Suprapubic skin (tissue), 3 donors: ENCODE data around the gene PMEPA1.

Source experiments
- POLR2A ChIP-seq, 2 donors: fragments of 450-650 bp; IDR thresholded peaks; one replicate each; pipeline ENCODE4 v1.6.1; 2017; ENCODE audit warnings: antibody characterized with exemption in 2 of 2, mild to moderate bottlenecking in 2 of 2, moderate library complexity in 2 of 2
- TF ChIP-seq, protein P1 (sequence below), 2 donors: fragments of 200-600 bp in 1 of 2; fragments of 450-650 bp in 1 of 2; sonication (generic) in 1 of 2; IDR thresholded peaks; one replicate each; pipeline ENCODE4 v1.5.1; 2016 to 2019; ENCODE audit warnings: antibody characterized with exemption in 2 of 2, mild to moderate bottlenecking in 1 of 2, moderate library complexity in 1 of 2

DNA sequence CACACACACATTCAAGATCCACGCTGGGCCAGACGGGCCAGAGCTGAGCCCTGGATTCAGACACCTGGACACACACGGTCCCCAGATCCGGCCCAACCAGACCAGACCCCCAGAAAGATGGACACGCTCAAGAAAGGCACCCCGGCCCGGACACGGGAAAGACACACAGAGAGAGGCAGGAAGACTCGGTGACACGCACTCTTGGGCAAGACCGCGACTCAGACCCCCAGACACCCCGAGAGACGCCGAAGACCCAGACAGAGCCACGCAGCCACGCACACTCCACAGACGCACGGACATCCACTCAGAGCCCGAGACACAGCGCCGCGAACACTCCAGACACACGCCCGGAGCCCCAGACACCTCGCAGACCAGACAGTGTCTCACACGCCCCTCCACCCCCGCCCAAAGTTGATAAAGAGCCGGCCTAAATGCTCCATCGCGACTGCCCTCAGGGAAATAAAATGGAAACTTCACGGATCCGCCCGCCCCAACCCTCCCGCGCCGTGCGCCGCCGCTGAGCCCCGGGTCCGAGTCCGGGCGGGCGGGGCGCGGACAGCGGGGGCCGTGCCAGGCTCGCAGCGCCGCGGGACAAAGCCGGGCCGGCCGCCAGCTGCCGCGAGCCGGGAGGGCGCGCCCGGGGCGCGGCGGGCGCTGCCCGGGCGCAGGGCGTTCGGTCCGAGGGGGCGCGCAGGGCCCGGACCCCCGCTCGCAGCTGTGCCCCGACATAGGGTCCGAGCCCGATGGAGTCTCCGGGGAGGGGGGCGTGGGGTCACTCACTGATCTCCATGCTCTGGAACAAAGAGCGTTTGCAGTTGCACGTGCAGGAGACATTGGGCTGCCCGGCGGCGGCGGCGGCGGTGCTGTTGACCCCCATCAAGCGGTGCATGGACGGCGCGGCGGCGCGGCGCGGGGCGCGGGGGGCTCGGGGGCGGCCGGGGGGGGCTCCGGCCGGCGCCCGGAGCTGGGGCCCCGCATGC is 831 bp downstream of the PMEPA1 start:
- TF ChIP-seq, protein P1, sequence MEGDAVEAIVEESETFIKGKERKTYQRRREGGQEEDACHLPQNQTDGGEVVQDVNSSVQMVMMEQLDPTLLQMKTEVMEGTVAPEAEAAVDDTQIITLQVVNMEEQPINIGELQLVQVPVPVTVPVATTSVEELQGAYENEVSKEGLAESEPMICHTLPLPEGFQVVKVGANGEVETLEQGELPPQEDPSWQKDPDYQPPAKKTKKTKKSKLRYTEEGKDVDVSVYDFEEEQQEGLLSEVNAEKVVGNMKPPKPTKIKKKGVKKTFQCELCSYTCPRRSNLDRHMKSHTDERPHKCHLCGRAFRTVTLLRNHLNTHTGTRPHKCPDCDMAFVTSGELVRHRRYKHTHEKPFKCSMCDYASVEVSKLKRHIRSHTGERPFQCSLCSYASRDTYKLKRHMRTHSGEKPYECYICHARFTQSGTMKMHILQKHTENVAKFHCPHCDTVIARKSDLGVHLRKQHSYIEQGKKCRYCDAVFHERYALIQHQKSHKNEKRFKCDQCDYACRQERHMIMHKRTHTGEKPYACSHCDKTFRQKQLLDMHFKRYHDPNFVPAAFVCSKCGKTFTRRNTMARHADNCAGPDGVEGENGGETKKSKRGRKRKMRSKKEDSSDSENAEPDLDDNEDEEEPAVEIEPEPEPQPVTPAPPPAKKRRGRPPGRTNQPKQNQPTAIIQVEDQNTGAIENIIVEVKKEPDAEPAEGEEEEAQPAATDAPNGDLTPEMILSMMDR (IDR thresholded peaks at IDR 0.05): no peak
- no peak for TF ChIP-seq POLR2A (IDR thresholded peaks at IDR 0.05)
